Measurements from ENCODE around the gene UNKL.
"Not testable (repeated sequence)": the region's sequence is repeated elsewhere in the genome, so short reads cannot be mapped to it uniquely, and the experiment has no call there.

UNKL gene

GRCh38 chr16:1335211-1335971 lies 79.1 kb downstream of the UNKL start:
- no peak for DNase-seq

GRCh38 chr16:1334739-1335138 lies 79.8 kb downstream of the UNKL start:
- no peak for DNase-seq

- DNase-seq: no peak
Observed at GRCh38 chr16:1333854-1334700, 80.4 kb downstream of the UNKL start.

- DNase-seq: peak; percentile 41 to 55
Observed at GRCh38 chr16:1333149-1333812, 81.2 kb downstream of the UNKL start, which contains the start of gene BAIAP3. TSS of gene BAIAP3 (plus strand) at chr16:1333645. CDS start at chr16:1338550, 4,905 bp downstream.

GRCh38 chr16:1332618-1333148 lies 81.8 kb downstream of the UNKL start:
- DNase-seq: no peak

GRCh38 chr16:1331712-1332617 lies 82.5 kb downstream of the UNKL start:
- peak; percentile 68 to 85 for DNase-seq

- no peak for DNase-seq
Observed at GRCh38 chr16:1330931-1331711, 83.4 kb downstream of the UNKL start.

GRCh38 chr16:1330260-1330914 lies 84.1 kb downstream of the UNKL start:
- DNase-seq: no peak

GRCh38 chr16:1328961-1329360 lies 85.5 kb downstream of the UNKL start:
- not testable (repeated sequence) for DNase-seq

GRCh38 chr16:1328136-1328535 lies 86.4 kb downstream of the UNKL start:
- DNase-seq: not testable (repeated sequence)

GRCh38 chr16:1327619-1327947 lies 86.9 kb downstream of the UNKL start:
- DNase-seq: no peak

GRCh38 chr16:1326946-1327618 lies 87.4 kb downstream of the UNKL start:
- DNase-seq: no peak

GRCh38 chr16:1326391-1326790 lies 88.1 kb downstream of the UNKL start:
- DNase-seq: no peak

GRCh38 chr16:1325673-1326371 lies 88.7 kb downstream of the UNKL start:
- no peak for DNase-seq

GRCh38 chr16:1325261-1325660 lies 89.2 kb downstream of the UNKL start:
- DNase-seq: no peak

GRCh38 chr16:1324286-1324826 lies 90.1 kb downstream of the UNKL start:
- DNase-seq: no peak

- no peak for DNase-seq
Observed at GRCh38 chr16:1323296-1324239, 90.9 kb downstream of the UNKL start.

- no peak for DNase-seq
Observed at GRCh38 chr16:1322407-1322806, 92.1 kb downstream of the UNKL start.
